Prostate gland (tissue), 2 donors: Measurements from ENCODE around the gene UNK.
"Not testable (repeated sequence)": the region's sequence is repeated elsewhere in the genome, so short reads cannot be mapped to it uniquely, and the experiment has no call there.

ENCODE experiments used
- POLR2A ChIP-seq: fragments of 450-650 bp; IDR thresholded peaks from one replicate; pipeline ENCODE4 v1.6.1; 2016; ENCODE audit warnings: antibody characterized with exemption, mild to moderate bottlenecking
- POLR2AphosphoS5 ChIP-seq: sonication (generic); formaldehyde crosslinking; IDR thresholded peaks from one replicate; pipeline ENCODE4 v1.6.1; 2017; ENCODE audit warnings: antibody characterized with exemption
- TF ChIP-seq, protein P1 (sequence below), 4 experiments: fragments of 200-600 bp in 2 of 4; fragments of 450-650 bp in 2 of 4; sonication (generic) in 2 of 4; IDR thresholded peaks; 1 replicate in 3 of 4; 2 replicates in 1 of 4; pipeline ENCODE4 v1.5.1; 2016 to 2019; ENCODE audit warnings: antibody characterized with exemption in 4 of 4, mild to moderate bottlenecking in 2 of 4, moderate library complexity in 2 of 4

DNA sequence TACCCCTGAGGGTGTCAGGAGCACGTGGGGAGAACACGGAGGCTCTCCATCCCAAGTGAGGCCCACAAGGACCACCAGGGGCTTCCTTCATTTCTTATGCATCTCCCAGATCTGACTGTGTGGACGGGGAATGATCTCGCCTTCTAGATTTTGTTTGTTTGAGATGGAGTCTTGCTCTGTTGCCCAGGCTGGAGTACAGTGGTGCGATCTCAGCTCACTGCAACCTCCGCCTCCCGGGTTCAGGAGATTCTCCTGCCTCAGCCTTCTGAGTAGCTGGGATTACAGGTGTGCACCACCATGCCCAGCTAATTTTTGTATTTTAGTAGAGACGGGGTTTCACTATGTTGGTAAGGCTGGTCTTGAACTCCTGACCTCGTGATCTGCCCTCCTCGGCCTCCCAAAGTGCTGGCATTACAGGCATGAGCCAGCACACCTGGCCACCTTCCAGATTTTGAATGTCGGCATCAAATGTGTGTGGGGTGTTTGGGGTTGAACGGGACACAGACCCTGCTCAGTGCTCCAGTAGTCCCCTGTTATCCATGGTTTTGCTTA is 84.2 kb downstream of the UNK start:
- TF ChIP-seq, protein P1, sequence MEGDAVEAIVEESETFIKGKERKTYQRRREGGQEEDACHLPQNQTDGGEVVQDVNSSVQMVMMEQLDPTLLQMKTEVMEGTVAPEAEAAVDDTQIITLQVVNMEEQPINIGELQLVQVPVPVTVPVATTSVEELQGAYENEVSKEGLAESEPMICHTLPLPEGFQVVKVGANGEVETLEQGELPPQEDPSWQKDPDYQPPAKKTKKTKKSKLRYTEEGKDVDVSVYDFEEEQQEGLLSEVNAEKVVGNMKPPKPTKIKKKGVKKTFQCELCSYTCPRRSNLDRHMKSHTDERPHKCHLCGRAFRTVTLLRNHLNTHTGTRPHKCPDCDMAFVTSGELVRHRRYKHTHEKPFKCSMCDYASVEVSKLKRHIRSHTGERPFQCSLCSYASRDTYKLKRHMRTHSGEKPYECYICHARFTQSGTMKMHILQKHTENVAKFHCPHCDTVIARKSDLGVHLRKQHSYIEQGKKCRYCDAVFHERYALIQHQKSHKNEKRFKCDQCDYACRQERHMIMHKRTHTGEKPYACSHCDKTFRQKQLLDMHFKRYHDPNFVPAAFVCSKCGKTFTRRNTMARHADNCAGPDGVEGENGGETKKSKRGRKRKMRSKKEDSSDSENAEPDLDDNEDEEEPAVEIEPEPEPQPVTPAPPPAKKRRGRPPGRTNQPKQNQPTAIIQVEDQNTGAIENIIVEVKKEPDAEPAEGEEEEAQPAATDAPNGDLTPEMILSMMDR (IDR thresholded peaks at IDR 0.05), result not testable (repeated sequence)
- not testable (repeated sequence) for TF ChIP-seq POLR2AphosphoS5, POLR2A
